Keratinocyte (primary cell): Measurements from ENCODE around the gene MAP7.

ENCODE experiments used
- CTCF ChIP-seq, 3 experiments: IDR thresholded peaks in 1 of 3; conservative IDR thresholded peaks in 1 of 3; optimal IDR thresholded peaks in 1 of 3; 2 replicates in 2 of 3; 3 replicates in 1 of 3; pipeline versions ENCODE3 to v1.5.1; 2011; ENCODE audit warnings: low read length in 3 of 3, mild to moderate bottlenecking in 3 of 3, moderate library complexity in 2 of 3, control low read depth in 1 of 3, inconsistent platforms in 1 of 3; ENCODE audit not compliant: insufficient read depth in 2 of 3; ENCODE audit errors: extremely low read depth in 1 of 3
- EZH2 ChIP-seq: IDR thresholded peaks from one replicate; pipeline ENCODE4 v1.6.1; 2012; ENCODE audit warnings: inconsistent platforms, mild to moderate bottlenecking, low read length, moderate library complexity

GRCh38 chr6:136521911-136522310, 28.3 kb downstream of the MAP7 start:
- no peak for TF ChIP-seq CTCF (optimal IDR thresholded peaks at IDR 0.05 in 1 of 3, IDR thresholded peaks at IDR 0.05 in 1 of 3, conservative IDR thresholded peaks at IDR 0.05 in 1 of 3; ENCODE audit: extremely low read depth in 1 of 3, insufficient read depth in 2 of 3, low read length in 3 of 3)
- no peak for TF ChIP-seq EZH2
